GM12878 (cell line): ENCODE results near the gene CACNA1A.

Experiments
- BCL3 ChIP-seq: IDR thresholded peaks from 2 replicates; pipeline ENCODE4 v1.6.1; 2011; ENCODE audit warnings: borderline replicate concordance, low read depth, mild to moderate bottlenecking, moderate library complexity, low read length; ENCODE audit not compliant: insufficient read depth, poor library complexity, severe bottlenecking
- CTCF ChIP-seq, 3 experiments: IDR thresholded peaks in 2 of 3; conservative IDR thresholded peaks in 1 of 3; 2 replicates each; pipeline ENCODE4 v1.5.1; 2011; ENCODE audit warnings: low read depth in 3 of 3, low read length in 3 of 3, mild to moderate bottlenecking in 3 of 3, control low read depth in 2 of 3, moderate library complexity in 2 of 3, inconsistent platforms in 1 of 3, mixed read lengths in 1 of 3; ENCODE audit not compliant: control insufficient read depth in 2 of 3, insufficient read depth in 1 of 3; ENCODE audit errors: extremely low read depth in 1 of 3
- IKZF1 ChIP-seq: fragments of 450-650 bp; conservative IDR thresholded peaks from 2 replicates; pipeline ENCODE4 v1.6.1; 2017; ENCODE audit warnings: antibody characterized with exemption, mild to moderate bottlenecking
- JUNB ChIP-seq: IDR thresholded peaks from 2 replicates; pipeline ENCODE4 v1.6.1; 2016; ENCODE audit warnings: antibody characterized with exemption, mild to moderate bottlenecking
- NKRF ChIP-seq: fragments of 450-650 bp; conservative IDR thresholded peaks from 2 replicates; pipeline ENCODE4 v1.6.1; 2017; ENCODE audit warnings: mild to moderate bottlenecking, moderate library complexity
- REST ChIP-seq: IDR thresholded peaks from 2 replicates; pipeline ENCODE4 v1.6.1; 2012; ENCODE audit warnings: mild to moderate bottlenecking, low read depth, low read length
- ZBTB4 ChIP-seq: fragments of 450-650 bp; formaldehyde crosslinking; IDR thresholded peaks from 2 replicates; pipeline ENCODE4 v1.4.0; 2022; ENCODE audit warnings: mild to moderate bottlenecking, moderate library complexity

GRCh38 chr19:13347367-13347766 is 158.9 kb downstream of the CACNA1A start:
- TF ChIP-seq NKRF = no peak
- TF ChIP-seq BCL3 = no peak
- no peak for TF ChIP-seq ZBTB4 (CRISPR knock-in tag)
- no peak for TF ChIP-seq REST
- no peak for TF ChIP-seq JUNB
- TF ChIP-seq IKZF1 = no peak
- no peak for TF ChIP-seq CTCF (IDR thresholded peaks at IDR 0.05 in 2 of 3, conservative IDR thresholded peaks at IDR 0.05 in 1 of 3; ENCODE audit: control insufficient read depth in 2 of 3, extremely low read depth in 1 of 3, insufficient read depth in 1 of 3, low read depth in 3 of 3, low read length in 3 of 3)
